ENCODE results near the gene LRFN2. TPM values are rescaled to one million over a fixed set of nuclear protein-coding genes. Genes with fewer than 3 reads are reported as not detected.

LRFN2 gene
- total RNA-seq, 1 donor from 2014 or later = not detected

GRCh38 chr6:40440053-40440452 lies 147.1 kb downstream of the LRFN2 start:
- no peak for DNase-seq (ENCODE audit: extremely low read depth, low read depth, low spot score)

GRCh38 chr6:40439026-40439800 lies 148.0 kb downstream of the LRFN2 start:
- no peak for DNase-seq (ENCODE audit: extremely low read depth, low read depth, low spot score)

DNA sequence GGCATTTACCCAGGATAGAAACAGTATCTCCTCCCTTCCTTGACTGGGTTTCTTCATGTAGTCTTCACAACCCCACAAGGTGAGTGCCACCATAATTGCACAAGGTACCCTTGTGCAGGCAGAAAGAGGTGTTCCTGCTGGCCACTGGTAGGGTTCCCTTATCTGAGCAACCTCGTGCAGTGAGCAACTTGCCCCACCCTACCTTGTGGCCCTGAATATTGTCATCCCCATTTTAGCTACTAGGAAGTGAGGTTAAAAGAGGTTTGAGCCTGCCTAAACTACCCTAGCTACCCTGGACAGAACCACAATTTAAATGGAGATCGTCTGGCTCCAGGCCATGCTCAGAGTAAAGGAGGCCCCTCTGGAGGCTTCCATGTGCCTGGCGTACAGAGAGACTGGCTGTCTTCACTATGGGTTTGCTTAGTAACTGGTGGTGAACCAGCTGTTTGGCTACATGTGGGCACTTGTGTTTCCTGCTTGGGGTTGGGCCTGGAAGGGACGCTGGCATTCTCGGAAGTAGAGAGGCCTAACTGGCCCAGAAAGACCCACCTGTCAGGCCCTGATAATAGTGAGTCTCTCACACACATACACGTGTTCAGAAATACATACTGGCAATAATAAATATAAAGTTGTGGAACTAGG lies 148.8 kb downstream of the LRFN2 start:
- DNase-seq (ENCODE audit: extremely low read depth, low read depth, low spot score) = no peak

GRCh38 chr6:40437631-40438030 lies 149.5 kb downstream of the LRFN2 start:
- no peak for DNase-seq (ENCODE audit: extremely low read depth, low read depth, low spot score)

DNA sequence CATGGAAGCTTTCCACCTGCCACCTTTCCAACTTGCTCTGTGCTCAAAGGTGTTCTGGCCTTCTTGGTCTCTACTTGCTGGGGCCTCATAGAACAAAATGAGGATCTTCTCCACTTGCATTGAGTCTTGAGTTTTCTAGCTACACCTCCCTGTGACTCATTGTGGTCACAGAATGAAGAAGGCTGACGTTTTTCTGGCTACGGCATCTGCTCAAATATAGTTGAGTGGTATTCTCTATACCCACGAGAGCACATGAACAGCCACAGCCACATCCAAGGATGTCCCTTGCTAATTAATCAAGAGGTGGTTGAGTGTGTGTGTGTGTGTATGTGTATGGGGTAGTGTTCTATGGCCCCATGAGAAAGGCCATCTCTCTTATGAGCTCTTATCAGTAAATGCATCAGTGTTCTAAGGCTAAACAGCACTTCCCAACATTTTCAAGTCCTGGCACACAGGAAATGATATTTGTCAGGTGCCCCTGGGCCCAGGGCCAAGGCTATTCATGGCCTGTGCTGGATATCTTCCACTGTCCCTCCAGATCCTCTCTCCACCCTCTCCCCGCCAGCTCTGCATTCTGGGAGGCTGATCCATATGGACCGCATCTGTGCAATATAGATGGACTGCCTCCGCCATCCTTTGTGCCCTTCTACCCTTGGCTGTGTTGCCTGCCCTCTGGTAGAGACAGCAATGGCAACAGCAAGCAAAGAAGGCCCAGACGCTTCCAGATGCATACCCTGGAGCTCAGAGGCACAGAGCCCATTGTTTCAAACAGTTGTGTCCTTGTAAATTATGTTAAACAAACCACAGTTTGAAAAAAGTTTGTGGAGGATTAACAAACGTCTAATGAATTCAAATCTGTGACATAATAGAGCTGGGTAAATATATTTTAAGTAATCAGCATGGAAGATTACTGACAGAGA lies 150.2 kb downstream of the LRFN2 start:
- no peak for DNase-seq (ENCODE audit: extremely low read depth, low read depth, low spot score)

GRCh38 chr6:40432982-40433381 lies 154.2 kb downstream of the LRFN2 start:
- no peak for DNase-seq (ENCODE audit: extremely low read depth, low read depth, low spot score)

- no peak for DNase-seq (ENCODE audit: extremely low read depth, low read depth, low spot score)
Observed at GRCh38 chr6:40431706-40432105, 155.5 kb downstream of the LRFN2 start.

DNA sequence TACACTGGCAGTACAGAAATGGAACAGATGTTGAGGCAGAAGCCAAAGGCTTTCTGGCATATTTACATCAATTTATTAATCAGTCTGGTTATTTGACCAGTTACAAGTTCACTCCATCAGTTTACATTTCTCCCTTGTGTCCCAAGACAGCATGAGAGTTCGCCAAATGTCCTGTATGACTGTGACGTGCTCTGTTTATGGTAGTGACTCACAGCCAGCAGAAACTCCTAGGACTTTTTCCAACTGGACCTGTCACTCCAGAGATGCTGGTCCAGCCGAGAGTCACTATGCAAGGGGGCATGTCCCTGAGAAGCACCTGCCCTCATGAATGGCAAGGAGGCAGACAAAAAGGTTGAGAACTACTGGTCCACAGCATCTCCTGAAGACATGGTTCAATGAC lies 160.0 kb downstream of the LRFN2 start:
- DNase-seq (ENCODE audit: extremely low read depth, low read depth, low spot score) = no peak

DNA sequence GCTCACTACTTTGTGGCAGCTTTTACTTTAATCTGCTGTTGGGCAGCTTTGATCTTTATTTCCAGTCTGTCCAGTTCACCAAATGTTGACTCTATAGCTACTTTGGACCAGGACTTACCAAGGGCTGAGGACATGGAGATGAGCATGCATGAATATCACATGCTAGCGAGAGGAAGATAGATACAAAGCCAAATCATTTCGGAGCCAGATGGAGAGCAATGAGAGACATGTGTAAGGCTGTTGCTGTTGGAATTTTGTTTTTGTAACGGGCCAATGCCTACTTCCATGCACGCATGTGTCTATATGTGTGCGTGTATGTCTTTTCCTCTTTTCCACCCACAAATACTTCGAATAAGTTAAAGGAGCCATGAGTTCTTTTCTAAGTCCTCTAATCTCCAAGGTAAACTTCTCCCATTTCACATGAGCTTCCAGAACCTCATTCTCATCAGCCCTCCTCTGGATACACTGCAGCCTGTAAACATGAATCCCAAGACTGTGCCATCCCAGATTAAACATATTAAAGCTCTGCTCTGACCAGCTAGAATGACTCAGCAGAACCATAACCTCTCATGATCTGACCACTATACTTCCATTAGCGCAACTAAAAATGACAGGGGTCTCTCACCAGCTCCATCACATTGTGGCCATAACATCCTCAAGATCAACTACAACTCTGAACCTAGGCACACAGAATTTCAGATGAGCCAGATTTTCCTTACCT lies 160.7 kb downstream of the LRFN2 start:
- DNase-seq (ENCODE audit: extremely low read depth, low read depth, low spot score) = no peak

GRCh38 chr6:40425192-40425919 lies 161.8 kb downstream of the LRFN2 start:
- no peak for DNase-seq (ENCODE audit: extremely low read depth, low read depth, low spot score)

DNA sequence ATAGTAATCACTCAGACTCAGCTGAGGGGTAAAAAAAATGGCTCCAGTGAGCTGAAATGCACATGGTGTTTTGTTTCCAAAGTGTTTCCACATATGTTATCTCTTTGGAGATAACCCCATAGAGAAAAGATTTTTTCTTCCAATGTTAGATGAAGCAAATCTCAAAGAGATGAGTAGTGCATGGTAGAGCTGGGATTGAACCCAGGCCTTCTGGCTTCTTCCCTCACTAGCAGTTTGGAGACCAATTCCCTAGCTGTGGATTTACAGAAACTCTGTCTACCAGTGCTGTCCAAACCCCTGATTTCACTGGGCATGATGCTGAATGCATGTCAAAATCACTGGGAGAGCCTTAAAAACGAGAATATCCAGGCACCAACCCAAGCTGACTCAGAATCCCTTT lies 165.1 kb downstream of the LRFN2 start:
- DNase-seq (ENCODE audit: extremely low read depth, low read depth, low spot score) = no peak

DNA sequence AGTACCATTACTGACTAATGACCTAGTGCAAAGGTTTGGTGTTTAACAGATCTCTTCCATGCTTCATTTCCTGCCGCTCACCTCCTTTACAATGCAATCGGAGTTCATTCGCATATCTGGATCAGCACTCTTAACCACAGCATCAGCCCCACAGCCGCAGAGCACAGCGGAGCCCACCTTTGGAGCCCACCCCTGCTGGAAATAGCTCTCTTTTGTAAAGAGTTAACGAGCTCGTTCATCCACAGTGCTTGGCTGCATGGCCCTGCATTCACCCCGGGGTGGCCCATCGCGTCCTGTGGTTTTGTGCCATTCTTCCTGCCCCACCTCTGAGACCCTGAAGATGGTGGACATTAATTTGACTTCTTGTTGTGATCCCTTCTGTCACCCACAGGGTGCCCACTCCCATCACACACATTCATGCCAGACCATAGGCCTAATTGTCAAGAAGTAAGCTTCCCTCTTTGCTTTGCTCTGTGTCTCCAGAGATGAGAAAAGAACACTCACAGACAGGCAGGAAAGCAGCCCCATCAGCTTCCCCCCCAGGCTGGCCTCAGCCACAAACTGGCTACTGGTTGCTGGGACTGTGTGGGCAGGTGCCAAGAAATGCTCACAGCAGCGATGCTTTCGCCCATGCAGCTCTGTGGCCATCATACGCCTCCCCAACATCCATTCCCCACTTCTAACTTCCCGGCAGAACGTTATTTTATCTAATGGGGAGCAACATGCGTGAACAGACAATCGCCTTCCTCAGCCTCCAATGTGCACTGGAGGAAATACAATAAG lies 167.0 kb downstream of the LRFN2 start:
- no peak for DNase-seq (ENCODE audit: extremely low read depth, low read depth, low spot score)

GRCh38 chr6:40419377-40419776 lies 167.8 kb downstream of the LRFN2 start:
- DNase-seq (ENCODE audit: extremely low read depth, low read depth, low spot score) = no peak

DNA sequence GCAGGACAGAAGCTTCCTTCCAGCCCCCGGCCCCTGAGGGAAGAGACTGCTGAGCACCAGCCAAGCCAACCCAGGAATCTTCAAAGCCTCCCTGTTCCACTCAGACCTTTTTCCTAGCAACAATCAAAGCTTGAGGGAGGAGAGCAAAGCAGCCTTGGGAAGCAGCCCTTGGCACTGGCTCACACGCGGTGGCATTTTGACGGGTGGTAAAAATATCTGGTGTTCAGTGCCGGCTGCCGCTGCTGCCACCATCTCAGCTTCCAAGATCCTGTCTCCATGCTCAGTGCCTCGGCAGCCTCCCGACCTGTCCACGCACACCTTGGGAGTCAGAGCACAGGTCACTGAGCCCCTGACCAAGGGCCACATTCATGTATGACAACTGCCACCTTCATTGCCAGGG lies 170.1 kb downstream of the LRFN2 start:
- no peak for DNase-seq (ENCODE audit: extremely low read depth, low read depth, low spot score)

GRCh38 chr6:40414617-40415016 lies 172.5 kb downstream of the LRFN2 start:
- DNase-seq (ENCODE audit: extremely low read depth, low read depth, low spot score) = no peak

GRCh38 chr6:40413239-40413638 lies 173.9 kb downstream of the LRFN2 start:
- DNase-seq (ENCODE audit: extremely low read depth, low read depth, low spot score) = no peak

DNA sequence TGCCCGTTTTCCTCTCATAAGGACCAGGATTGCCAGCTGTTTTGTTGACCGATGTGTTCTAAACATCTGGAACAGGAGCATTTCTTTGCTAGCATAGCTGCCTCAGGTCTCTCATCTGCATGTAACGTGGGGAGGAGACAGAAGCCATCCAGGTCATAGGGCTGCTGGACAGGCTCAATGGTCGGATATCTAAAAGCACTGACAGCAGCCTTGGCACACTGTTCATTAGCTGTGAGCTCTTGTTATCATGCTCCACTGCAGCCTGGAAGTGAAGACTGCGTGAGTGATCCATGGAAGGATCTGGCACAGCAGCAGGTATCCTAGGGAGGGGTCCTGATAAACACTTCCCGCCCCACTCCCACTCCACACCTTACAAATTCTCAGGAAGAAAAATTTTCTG lies 175.3 kb downstream of the LRFN2 start:
- no peak for DNase-seq (ENCODE audit: extremely low read depth, low read depth, low spot score)

- DNase-seq (ENCODE audit: extremely low read depth, low read depth, low spot score) = no peak
Observed at GRCh38 chr6:40410821-40411220, 176.3 kb downstream of the LRFN2 start.

GRCh38 chr6:40409716-40410397 lies 177.3 kb downstream of the LRFN2 start:
- DNase-seq (ENCODE audit: extremely low read depth, low read depth, low spot score) = no peak
